GM23248 (cell line): ENCODE measurements around the gene MYT1.

Experiments
- EZH2 ChIP-seq: fragments of 200-600 bp; sonication (generic); IDR thresholded peaks from 2 replicates; pipeline ENCODE4 v1.6.1; 2018; ENCODE audit warnings: antibody characterized with exemption, mild to moderate bottlenecking; ENCODE audit not compliant: insufficient read depth, poor library complexity, severe bottlenecking
- EZH2phosphoT487 ChIP-seq: fragments of 200-600 bp; sonication (generic); IDR thresholded peaks from 2 replicates; pipeline ENCODE4 v1.6.1; 2018; ENCODE audit warnings: antibody characterized with exemption, moderate library complexity, mild to moderate bottlenecking, low read depth; ENCODE audit not compliant: insufficient read depth

DNA sequence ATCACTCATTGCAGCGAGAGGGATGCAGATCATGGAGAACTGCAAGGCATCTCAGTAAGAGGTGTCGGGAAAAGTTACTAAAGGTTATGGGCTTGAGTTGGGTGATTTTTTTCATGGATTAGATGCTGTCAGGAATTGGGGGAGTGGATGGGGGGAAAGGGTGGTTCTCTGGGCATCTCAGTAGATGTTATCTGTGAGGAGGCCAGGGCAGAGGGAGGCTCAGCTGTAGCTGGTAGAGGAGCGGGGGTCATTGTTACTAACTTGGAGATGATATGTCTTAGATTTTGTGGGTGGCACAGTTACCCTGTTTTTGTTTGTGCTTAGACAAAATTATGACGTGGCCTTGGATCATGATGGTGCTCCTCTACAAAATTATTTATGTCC is 88.7 kb downstream of the MYT1 start:
- TF ChIP-seq EZH2 (no peak), EZH2phosphoT487 (no peak)
